ENCODE results near the gene SNAI1.

DNA sequence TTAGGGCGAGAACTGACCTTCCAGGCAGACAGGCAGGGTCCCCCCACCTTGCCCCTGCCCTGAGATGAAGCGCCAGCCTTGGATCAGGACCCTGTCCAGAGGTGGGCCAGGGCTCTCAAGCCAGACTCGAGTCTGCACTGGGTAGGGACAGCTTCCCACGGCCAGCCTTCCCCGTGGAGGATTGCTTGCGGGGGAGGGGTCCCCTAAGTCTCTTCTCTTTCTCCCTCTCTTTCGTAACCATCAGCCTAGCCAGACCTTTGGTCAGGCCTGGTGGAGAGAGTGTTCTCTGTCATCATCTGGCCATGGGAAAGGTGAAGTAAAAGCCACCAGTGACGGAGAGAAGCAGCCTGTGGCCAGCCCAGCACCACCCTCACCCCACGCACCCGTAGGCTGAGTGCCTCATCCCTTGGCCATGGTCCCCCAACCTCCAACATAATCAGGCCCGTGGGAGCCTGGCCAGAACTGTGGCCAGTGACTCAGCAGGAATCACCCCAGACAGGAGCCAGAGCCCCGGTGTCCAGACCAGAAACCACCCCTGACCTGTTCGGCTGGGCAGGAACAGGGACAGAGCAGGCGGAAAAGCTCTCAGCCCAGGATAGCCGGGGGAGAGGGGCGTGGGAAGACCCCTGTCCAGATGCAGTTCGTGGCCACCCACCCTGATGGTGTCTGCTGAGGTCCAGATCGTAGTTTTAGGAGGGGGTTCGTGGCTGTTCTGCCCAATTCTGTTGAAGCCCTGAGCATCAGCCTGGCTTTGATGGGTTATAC, 47.1 kb downstream of the SNAI1 start:
- TF ChIP-seq, protein P1, sequence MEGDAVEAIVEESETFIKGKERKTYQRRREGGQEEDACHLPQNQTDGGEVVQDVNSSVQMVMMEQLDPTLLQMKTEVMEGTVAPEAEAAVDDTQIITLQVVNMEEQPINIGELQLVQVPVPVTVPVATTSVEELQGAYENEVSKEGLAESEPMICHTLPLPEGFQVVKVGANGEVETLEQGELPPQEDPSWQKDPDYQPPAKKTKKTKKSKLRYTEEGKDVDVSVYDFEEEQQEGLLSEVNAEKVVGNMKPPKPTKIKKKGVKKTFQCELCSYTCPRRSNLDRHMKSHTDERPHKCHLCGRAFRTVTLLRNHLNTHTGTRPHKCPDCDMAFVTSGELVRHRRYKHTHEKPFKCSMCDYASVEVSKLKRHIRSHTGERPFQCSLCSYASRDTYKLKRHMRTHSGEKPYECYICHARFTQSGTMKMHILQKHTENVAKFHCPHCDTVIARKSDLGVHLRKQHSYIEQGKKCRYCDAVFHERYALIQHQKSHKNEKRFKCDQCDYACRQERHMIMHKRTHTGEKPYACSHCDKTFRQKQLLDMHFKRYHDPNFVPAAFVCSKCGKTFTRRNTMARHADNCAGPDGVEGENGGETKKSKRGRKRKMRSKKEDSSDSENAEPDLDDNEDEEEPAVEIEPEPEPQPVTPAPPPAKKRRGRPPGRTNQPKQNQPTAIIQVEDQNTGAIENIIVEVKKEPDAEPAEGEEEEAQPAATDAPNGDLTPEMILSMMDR (IDR thresholded peaks at IDR 0.05) = no peak
- TF ChIP-seq POLR2A (IDR thresholded peaks at IDR 0.05) = no peak

All from breast epithelium (tissue), 3 donors.